Hippocampal formation (tissue), 2 donors: ENCODE measurements around the gene GRB2.
"Not testable (repeated sequence)": the region's sequence is repeated elsewhere in the genome, so short reads cannot be mapped to it uniquely, and the experiment has no call there.

Experiments
- DNase-seq, 2 donors: peaks; one replicate each; lab custom pipeline; 2025; lab: John Stamatoyannopoulos, UW

The GRB2 gene

GRCh38 chr17:75387771-75388170 is 17.7 kb downstream of the GRB2 start:
- no peak for DNase-seq

DNA sequence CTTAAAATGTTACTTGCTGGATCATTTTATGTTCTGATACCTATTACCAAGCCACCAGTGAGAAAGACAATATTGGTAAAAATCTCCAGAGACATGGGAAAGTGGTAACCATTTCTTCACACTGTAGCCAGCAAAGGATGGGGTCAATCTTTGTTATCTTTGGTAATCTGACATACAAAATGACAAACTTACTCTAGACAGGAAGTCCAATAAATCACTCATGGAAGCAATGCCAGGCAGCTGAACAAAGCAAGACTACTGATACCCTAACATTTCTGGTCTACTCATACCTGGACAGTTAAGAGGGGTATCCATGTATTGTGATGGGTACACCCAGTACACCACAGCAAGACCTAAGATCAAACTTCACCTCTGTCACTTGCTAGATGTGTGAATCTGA is 19.0 kb downstream of the GRB2 start:
- no peak for DNase-seq

- DNase-seq = no peak
Measured at GRCh38 chr17:75384751-75385150, 20.7 kb downstream of the GRB2 start.

GRCh38 chr17:75383842-75384195 is 21.7 kb downstream of the GRB2 start:
- DNase-seq = no peak

DNA sequence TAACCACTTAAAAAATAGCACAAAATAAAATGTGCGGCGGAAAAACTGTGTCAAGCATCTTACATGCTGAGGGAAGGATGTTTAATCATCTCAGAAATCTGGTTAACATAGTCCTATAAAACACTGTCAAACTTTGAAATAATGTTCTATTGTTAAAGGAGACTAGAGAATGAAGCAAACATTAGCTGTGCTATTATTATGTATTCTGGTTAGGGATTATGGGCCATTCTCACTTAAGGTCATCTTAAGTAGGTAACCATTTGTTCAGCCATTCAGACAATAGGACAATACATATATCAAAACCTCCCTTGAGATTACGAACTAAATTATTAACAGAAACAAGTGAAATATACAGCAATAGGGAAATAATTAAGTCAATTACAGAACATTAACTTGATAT is 24.7 kb downstream of the GRB2 start:
- no peak for DNase-seq

GRCh38 chr17:75380315-75380714 is 25.2 kb downstream of the GRB2 start:
- peak in 1 of 2 donors; percentile 26 for DNase-seq

DNA sequence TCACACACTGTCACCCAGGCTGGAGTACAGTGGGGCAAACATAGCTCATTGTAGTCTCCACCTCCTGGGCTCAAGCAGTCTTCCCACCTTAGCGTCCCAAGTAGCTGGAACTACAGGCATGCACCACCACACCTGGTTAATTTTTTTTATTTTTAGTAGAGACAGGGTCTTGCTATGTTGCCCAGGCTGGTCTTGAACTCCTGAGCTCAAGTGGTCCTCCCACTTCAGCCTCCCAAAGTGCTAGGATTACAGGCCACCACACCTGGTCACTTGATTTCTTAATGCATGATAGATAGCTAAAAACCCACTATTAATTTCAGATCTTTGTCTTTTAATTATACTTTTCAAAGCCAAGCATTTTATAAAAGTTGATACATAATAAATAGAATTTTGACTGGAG is 26.1 kb downstream of the GRB2 start:
- not testable (repeated sequence) for DNase-seq

- no peak for DNase-seq
Measured at GRCh38 chr17:75373280-75373679, 32.2 kb downstream of the GRB2 start.

GRCh38 chr17:75371981-75372380 is 33.5 kb downstream of the GRB2 start:
- DNase-seq = no peak

DNA sequence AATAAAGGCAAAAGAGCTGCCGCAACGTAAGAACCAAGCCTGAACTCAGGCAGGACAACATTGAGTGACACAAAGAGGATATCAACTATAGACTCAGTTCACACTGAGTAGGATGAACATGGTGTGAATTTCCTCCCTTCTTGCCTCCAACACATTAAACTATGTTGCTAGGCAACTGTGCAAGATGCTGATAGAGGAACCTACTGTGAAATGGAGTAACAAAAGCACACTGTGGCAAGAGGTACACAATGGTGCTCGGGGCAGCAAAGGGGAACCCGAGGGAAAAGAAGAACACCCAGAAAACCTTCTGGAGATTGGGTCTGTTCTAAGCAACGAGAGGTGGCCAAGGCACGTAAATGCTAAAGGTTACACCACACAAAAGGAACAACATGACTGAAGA is 34.1 kb downstream of the GRB2 start:
- no peak for DNase-seq

GRCh38 chr17:75370286-75370915 is 35.1 kb downstream of the GRB2 start:
- peak; percentile 35 to 38 for DNase-seq

DNA sequence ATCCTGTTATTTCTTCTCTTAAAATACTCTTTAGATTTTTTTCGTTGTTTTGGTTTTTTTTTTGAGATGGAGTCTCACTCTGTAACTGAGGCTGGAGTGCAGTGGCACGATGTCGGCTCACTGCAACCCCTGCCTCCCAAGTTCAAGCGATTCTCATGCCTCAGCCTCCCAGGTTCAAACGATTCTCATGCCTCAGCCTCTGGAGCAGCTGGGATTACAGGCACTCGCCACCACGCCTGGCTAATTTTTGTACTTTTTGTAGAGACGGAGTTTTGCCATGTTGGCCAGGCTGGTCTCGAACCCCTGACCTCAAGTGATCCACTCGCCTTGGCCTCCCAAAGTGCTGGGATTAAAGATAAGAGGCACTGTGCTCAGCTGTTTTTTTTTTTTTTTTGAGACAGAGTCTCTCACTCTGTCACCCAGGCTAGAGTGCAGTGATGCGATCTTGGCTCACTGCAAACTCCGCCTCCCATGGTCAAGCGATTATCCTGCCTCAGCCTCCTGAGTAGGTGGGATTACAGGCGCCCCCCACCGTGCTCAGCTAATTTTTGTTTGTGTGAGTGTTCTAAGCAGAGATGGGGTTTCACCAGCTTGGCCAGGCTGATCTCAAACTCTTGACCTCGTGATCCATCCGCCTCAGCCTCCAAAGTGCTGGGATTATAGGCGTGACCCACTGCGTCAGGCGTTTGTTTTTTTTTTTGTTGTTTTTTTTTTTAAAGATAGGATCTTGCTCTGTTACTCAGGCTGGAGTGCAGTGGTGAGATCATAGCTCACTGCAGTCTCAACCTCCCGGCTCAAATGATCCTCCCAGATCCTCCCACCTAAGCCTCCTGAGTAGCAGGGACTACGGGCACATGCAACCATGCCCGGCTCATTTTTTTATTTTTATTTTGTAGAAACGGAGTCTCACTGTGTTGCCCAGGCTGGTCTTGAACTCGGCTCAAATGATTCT is 37.4 kb downstream of the GRB2 start:
- DNase-seq = not testable (repeated sequence)

DNA sequence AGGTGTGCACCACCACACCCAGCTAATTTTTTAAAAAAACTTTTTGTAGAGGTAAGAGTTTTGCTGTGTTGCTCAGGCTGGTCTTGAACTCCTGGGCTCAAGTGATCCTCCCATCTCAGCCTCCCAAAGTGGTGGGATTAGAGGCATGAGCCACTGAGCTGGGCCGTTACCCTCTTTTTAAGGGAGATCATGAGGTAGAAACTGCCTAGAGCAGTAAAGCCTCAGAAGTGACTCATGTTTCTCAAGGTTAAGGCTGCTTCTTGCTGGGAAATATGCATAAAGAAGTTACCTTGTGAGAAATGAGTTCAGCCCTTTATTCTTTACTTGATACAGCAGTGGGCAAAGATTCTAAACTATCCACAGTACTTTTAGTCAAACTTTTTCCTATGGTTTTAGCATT is 38.2 kb downstream of the GRB2 start:
- DNase-seq = no peak

GRCh38 chr17:75366432-75366831 is 39.0 kb downstream of the GRB2 start:
- DNase-seq = no peak

- no peak for DNase-seq
Measured at GRCh38 chr17:75365931-75366275, 39.6 kb downstream of the GRB2 start.

DNA sequence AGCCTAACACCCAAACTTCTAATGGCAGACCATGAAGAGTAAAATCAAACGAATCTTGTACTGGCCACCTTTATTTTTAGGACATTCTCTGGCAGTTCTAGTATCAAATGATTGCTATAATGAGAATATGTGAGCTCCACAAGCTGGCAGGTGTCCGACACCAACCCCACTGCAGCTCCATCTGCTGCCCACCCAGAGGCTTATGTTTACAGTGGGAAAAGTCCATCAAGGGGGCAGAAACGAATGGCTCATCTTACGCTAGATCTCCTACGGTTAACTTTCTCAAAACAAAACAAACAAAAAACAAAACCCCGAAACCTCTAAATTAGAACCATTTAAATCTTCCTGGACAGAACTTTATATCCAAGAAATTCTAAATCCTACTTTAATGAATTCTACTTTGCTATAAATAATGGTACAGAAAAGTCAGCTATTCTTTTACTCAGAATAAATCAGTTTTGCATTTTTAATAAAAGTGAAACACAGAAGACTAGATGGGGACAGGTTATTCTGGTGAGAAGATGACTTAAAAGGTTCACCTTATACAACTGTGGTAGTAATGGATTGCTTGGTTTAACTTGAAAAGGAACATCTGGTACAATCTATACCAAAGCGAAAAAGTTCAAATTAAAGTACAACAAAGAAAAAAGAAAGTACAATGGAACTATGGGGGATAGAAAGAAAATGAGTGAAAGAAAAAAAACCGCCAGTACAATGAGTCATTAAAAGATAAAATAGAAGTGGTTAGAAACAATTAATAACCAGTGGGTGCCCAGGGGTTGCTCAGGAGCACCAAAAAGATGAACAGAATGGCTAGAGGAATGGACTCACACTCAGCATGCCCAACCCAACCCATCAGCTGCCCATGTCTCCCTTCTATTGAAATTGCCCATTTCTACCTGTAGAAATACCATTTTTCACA is 40.2 kb downstream of the GRB2 start:
- no peak for DNase-seq

DNA sequence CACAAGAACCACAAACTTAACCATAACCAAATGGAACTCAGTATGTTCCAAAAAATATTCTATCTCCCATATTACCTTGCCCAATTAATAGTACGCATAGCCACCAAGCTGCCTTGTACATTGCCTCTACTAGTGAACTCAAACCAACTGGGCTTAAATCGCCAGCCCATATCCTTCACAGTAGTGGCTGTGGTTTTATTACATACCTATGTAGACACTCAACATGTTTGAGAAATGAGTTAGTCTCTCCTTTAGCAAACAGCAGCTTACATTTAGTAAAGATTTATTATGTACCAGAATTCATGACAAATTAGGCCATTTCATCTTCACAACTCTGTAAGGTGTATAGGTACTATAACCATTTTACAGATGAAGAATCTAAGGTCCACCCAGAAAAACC is 41.4 kb downstream of the GRB2 start:
- no peak for DNase-seq

- DNase-seq = no peak
Measured at GRCh38 chr17:75361996-75362395, 43.5 kb downstream of the GRB2 start.

GRCh38 chr17:75361344-75361743 is 44.1 kb downstream of the GRB2 start:
- no peak for DNase-seq

- no peak for DNase-seq
Measured at GRCh38 chr17:75356260-75356937, 49.1 kb downstream of the GRB2 start.

DNA sequence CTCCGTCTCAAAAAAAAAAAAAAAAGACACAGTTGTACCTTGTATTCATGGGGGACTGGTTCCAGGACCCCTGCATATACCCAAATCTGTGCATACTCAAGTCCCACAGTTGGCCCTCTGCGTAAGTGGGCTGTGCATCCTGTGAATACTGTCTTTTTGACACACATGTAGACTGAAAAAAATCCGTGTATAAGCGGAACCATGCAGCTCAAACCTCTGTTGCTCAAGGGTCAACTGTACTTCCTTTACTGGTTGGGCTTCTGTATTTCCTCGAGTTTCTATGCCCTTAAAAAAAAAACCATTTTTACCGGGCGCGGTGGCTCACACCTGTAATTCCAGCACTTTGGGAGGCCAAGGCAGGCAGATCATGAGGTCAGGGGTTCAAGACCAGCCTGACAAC is 52.3 kb downstream of the GRB2 start:
- no peak for DNase-seq

DNA sequence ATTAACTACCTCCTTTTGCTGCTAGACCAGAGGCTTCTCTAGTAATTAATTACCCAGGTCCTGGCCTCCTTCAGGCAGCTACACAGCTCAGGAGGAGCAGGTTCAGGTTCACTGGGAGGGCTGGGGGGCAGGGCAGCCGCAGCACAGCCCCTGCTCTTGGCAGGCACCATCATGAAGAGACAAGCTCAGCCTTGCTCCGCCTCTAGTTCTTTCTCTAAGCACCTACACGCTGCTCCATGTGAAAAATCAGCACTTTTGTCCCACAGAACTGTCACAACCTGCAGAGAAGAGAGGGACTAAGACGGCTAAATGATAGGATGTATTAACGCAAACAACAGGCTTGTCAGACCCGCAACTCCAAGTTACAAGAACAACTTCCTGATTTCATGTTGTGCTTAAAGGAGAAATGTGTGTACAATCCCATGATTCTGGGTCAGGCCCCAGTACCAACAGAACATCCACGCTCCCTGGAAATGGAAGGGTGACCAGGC is 53.4 kb downstream of the GRB2 start:
- DNase-seq = no peak
